MM.1S (cell line): ENCODE measurements around the gene ZNF732.
"Not testable (repeated sequence)": the region's sequence is repeated elsewhere in the genome, so short reads cannot be mapped to it uniquely, and the experiment has no call there.

Experiments
- DNase-seq: peaks from one replicate; pipeline ENCODE4 v3.0.0-alpha.2; 2015
- H2AFZ ChIP-seq: fragments of 300-600 bp; sonication (generic); 2 replicates; pipeline ENCODE4 v1.6.0; 2016; ENCODE audit warnings: antibody characterized with exemption, low read length
- H3F3A ChIP-seq: fragments of 300-600 bp; sonication (generic); 2 replicates; pipeline ENCODE4 v1.6.1; 2016; ENCODE audit warnings: mild to moderate bottlenecking, antibody characterized with exemption, low read length, moderate library complexity, mixed read lengths; ENCODE audit not compliant: insufficient read depth
- H3K27ac ChIP-seq: fragments of 300-600 bp; sonication (generic); 2 replicates; pipeline ENCODE4 v1.5.1; 2016; ENCODE audit warnings: mild to moderate bottlenecking, low read length
- H3K27me3 ChIP-seq: fragments of 300-600 bp; sonication (generic); replicated peaks from 2 replicates; pipeline ENCODE4 v1.6.0; 2016; ENCODE audit warnings: low read length; ENCODE audit not compliant: insufficient read depth
- H3K36me3 ChIP-seq: fragments of 300-600 bp; sonication (generic); replicated peaks from 2 replicates; pipeline ENCODE4 v1.6.1; 2016; ENCODE audit warnings: mild to moderate bottlenecking, low read length, mixed read lengths; ENCODE audit not compliant: insufficient read depth
- H3K4me1 ChIP-seq: fragments of 300-600 bp; sonication (generic); 2 replicates; pipeline ENCODE4 v1.6.1; 2016; ENCODE audit warnings: low read length, mixed read lengths
- H3K4me2 ChIP-seq: fragments of 300-600 bp; sonication (generic); 2 replicates; pipeline ENCODE4 v1.6.0; 2016; ENCODE audit warnings: low read depth, low read length
- H3K4me3 ChIP-seq: fragments of 300-600 bp; sonication (generic); 2 replicates; pipeline ENCODE4 v1.5.1; 2016; ENCODE audit warnings: low read length, mixed read lengths
- H3K79me2 ChIP-seq: fragments of 300-600 bp; sonication (generic); 2 replicates; pipeline ENCODE4 v1.6.1; 2016; ENCODE audit warnings: mixed run types, low read length, mixed read lengths
- H3K9ac ChIP-seq: fragments of 300-600 bp; sonication (generic); 2 replicates; pipeline ENCODE4 v1.6.1; 2016; ENCODE audit warnings: low read length, mixed read lengths
- H3K9me2 ChIP-seq: fragments of 300-600 bp; sonication (generic); replicated peaks from 2 replicates; pipeline ENCODE4 v1.6.1; 2016; ENCODE audit warnings: mild to moderate bottlenecking, low read length, mixed read lengths; ENCODE audit not compliant: insufficient read depth
- H3K9me3 ChIP-seq: fragments of 300-600 bp; sonication (generic); replicated peaks from 2 replicates; pipeline ENCODE4 v1.6.1; 2016; ENCODE audit warnings: mild to moderate bottlenecking, low read length, mixed read lengths; ENCODE audit not compliant: insufficient read depth
- H4K20me1 ChIP-seq: fragments of 300-600 bp; sonication (generic); 2 replicates; pipeline ENCODE4 v1.6.1; 2016; ENCODE audit warnings: mild to moderate bottlenecking, low read length, moderate library complexity, mixed read lengths; ENCODE audit not compliant: insufficient read depth
- EZH2 ChIP-seq: fragments of 300-600 bp; sonication (generic); optimal IDR thresholded peaks from 2 replicates; pipeline ENCODE3; 2017; ENCODE audit warnings: low read depth, mild to moderate bottlenecking, antibody characterized with exemption, low read length, mixed read lengths
- EZH2phosphoT487 ChIP-seq: fragments of 300-600 bp; sonication (generic); IDR thresholded peaks from 2 replicates; pipeline ENCODE4 v1.6.1; 2018; ENCODE audit warnings: antibody characterized with exemption, low read length
- TF ChIP-seq, protein P1 (sequence below): fragments of 300-600 bp; sonication (generic); IDR thresholded peaks from 2 replicates; pipeline ENCODE4 v1.5.1; 2016; ENCODE audit warnings: antibody characterized with exemption, low read length, mixed read lengths

The ZNF732 gene

DNA sequence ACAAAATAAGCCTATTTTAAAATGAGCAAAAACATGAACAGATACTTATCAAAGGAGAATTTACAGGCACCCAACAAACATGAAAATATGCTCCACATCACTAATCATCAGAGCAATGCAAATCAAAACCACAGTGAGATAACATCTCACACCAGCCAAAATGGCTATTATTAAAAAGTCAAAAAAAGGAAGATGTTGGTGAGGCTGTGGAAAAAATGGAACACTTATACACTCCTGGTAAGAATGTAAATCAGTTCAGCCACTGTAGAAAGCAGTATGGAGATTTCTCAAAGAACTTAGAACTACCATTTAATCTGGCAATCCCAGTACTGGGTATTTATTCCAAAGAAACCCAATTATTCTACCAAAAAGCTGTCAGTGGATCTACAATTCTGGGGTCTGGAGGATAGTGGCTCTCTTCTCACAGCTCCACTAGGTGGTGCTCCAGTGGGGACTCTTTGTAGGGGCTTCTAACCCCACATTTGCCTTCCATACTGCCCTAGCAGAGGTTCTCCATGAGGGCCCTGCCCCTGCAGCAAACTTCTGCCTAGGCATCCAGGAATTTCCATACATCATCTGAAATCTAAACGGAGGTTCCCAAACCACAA, 9.1 kb upstream of the ZNF732 start:
- no peaks in the 10 kb centered on the region for H3K36me3 ChIP-seq
- H4K20me1 ChIP-seq: no peaks in the 10 kb centered on the region
- no peak overlapping the region for H2AFZ ChIP-seq
- no peaks in the 10 kb centered on the region for H3F3A ChIP-seq
- H3K9me3 ChIP-seq: no peaks in the 10 kb centered on the region
- no peaks in the 10 kb centered on the region for H3K27me3 ChIP-seq
- H3K4me1 ChIP-seq: no peaks in the 10 kb centered on the region
- TF ChIP-seq EZH2phosphoT487: no peak
- TF ChIP-seq EZH2: no peak
- TF ChIP-seq, protein P1, sequence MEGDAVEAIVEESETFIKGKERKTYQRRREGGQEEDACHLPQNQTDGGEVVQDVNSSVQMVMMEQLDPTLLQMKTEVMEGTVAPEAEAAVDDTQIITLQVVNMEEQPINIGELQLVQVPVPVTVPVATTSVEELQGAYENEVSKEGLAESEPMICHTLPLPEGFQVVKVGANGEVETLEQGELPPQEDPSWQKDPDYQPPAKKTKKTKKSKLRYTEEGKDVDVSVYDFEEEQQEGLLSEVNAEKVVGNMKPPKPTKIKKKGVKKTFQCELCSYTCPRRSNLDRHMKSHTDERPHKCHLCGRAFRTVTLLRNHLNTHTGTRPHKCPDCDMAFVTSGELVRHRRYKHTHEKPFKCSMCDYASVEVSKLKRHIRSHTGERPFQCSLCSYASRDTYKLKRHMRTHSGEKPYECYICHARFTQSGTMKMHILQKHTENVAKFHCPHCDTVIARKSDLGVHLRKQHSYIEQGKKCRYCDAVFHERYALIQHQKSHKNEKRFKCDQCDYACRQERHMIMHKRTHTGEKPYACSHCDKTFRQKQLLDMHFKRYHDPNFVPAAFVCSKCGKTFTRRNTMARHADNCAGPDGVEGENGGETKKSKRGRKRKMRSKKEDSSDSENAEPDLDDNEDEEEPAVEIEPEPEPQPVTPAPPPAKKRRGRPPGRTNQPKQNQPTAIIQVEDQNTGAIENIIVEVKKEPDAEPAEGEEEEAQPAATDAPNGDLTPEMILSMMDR: no peak
- DNase-seq: no peak
- H3K4me3 ChIP-seq: no peak overlapping the region
- H3K4me2 ChIP-seq: no peak overlapping the region
- no peaks in the 10 kb centered on the region for H3K9me2 ChIP-seq
- no peaks in the 10 kb centered on the region for H3K79me2 ChIP-seq
- no peak overlapping the region for H3K9ac ChIP-seq
- no peak overlapping the region for H3K27ac ChIP-seq

DNA sequence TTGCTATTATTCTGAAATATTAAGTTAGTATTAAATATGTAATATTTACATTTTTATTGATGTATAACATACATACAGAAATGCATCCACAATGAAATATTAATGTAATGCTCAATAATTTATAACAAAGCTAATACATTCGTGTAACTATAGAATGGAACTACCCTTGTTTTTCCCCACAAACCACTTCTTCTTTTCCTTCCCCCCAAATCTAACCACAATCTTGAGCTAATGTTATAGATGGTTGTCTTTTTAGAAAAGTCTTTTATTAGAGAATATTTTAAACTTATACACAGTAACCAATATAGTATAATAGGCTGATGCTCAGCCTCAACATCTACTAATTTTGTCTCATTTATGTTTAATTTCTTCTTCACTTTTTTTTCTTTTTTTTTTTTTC, 4.5 kb upstream of the ZNF732 start:
- no peaks in the 10 kb centered on the region for H3K36me3 ChIP-seq
- H3K4me2 ChIP-seq: no peak overlapping the region
- H3F3A ChIP-seq: no peaks in the 10 kb centered on the region
- H3K9me3 ChIP-seq: no peaks in the 10 kb centered on the region
- TF ChIP-seq, protein P1: no peak
- TF ChIP-seq EZH2phosphoT487 (no peak), EZH2 (no peak)
- H2AFZ ChIP-seq: no peak overlapping the region
- no peaks in the 10 kb centered on the region for H3K9me2 ChIP-seq
- no peak overlapping the region for H3K4me3 ChIP-seq
- no peaks in the 10 kb centered on the region for H4K20me1 ChIP-seq
- H3K9ac ChIP-seq: no peak overlapping the region
- no peak overlapping the region for H3K27ac ChIP-seq
- no peaks in the 10 kb centered on the region for H3K27me3 ChIP-seq
- no peak for DNase-seq
- no peaks in the 10 kb centered on the region for H3K4me1 ChIP-seq
- H3K79me2 ChIP-seq: no peaks in the 10 kb centered on the region

DNA sequence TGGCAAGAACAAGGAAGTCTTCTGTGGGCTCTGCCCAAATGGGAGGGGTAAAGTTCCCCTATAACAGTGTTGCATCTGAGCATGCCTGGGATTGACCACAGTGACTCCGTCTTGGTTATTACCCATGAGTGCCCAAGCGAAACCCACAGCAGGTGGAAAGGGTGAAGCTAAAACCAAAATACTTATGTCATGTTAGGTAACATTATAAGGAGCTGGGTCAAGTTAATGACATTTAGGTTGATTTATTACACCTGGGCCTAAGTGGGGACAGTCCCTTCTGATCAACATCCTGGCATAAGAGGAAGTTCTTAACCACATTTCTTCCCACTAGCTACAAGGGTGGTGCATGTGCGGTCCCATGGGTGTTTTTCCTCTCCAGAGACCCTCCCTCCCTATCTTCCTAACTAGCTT, 1.3 kb upstream of the ZNF732 start:
- Histone ChIP-seq H3K27ac (no peak overlapping the region), H3K4me2 (no peak overlapping the region), H3K4me3 (no peak overlapping the region)

DNA sequence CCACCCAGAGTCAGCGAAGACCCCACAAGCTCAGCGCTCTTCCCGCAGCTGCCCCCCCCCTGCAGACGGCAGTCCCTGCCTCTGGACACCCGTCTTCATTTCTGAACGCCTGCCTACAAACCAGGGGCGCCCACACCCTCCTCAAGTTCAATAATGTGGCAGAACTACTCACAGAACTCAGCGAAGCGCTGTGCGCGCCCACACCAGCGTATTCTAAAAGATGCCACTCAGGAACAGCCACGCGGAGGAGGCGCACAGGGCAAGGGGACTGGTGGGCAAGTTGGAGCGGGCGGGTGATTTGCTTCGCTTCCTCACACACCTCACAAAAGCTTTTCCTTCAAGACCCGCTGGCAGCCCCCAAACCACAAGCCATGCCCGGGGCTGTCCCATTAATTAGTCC, 758 bp downstream of the ZNF732 start:
- H4K20me1 ChIP-seq, DNase-seq, H2AFZ ChIP-seq, H3K36me3 ChIP-seq, H3K79me2 ChIP-seq, H3K27ac ChIP-seq, H3F3A ChIP-seq, H3K9me2 ChIP-seq, H3K27me3 ChIP-seq, H3K4me3 ChIP-seq, H3K4me2 ChIP-seq, H3K9ac ChIP-seq, H3K4me1 ChIP-seq, H3K9me3 ChIP-seq: not testable (repeated sequence)

More for the DNA sequence above, 1.3 kb upstream of the ZNF732 start:
- H3K27me3 ChIP-seq: no peaks in the 10 kb centered on the region
- H3K9ac ChIP-seq: no peak overlapping the region
- no peaks in the 10 kb centered on the region for H4K20me1 ChIP-seq
- H3K9me3 ChIP-seq: no peaks in the 10 kb centered on the region
- H3K79me2 ChIP-seq: no peaks in the 10 kb centered on the region
- no peaks in the 10 kb centered on the region for H3F3A ChIP-seq
- H3K4me1 ChIP-seq: no peaks in the 10 kb centered on the region
- DNase-seq: no peak
- H3K9me2 ChIP-seq: no peaks in the 10 kb centered on the region
- TF ChIP-seq, protein P1: no peak
- TF ChIP-seq EZH2 (no peak), EZH2phosphoT487 (no peak)
- no peaks in the 10 kb centered on the region for H3K36me3 ChIP-seq
- no peak overlapping the region for H2AFZ ChIP-seq
